ENCODE results near the gene DLAT. TPM values are rescaled to one million over a fixed set of nuclear protein-coding genes. Genes with fewer than 3 reads are reported as not detected.
"Not testable (repeated sequence)": the region's sequence is repeated elsewhere in the genome, so short reads cannot be mapped to it uniquely, and the experiment has no call there.

The DLAT gene
- total RNA-seq, 4 donors from 2014 or later: 18.1 to 32.1 (median 23.8) TPM

DNA sequence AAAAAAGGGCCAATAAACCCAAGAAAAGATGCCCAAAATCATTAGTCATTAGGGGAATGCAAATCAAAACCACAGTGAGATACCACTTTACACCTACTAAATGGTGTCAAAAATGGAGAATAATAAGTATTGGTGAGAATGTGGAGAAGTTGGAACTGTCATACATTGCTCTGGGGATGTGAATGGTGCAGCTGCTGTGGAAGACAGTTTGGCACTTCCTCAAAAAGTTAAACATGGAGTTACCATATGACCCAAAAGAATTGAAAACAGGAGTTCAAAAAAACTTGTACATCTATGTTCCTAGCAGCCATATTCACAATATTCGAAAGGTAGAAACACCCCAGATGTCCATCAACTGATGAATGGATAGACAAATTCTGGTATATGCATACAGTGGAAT, 24.5 kb upstream of the DLAT start:
- H3K4me3 ChIP-seq (ENCODE audit: low read depth, poor library complexity, severe bottlenecking): no peak overlapping the region
- TF ChIP-seq POLR2A (IDR thresholded peaks at IDR 0.05): no peak
- TF ChIP-seq, protein P1, sequence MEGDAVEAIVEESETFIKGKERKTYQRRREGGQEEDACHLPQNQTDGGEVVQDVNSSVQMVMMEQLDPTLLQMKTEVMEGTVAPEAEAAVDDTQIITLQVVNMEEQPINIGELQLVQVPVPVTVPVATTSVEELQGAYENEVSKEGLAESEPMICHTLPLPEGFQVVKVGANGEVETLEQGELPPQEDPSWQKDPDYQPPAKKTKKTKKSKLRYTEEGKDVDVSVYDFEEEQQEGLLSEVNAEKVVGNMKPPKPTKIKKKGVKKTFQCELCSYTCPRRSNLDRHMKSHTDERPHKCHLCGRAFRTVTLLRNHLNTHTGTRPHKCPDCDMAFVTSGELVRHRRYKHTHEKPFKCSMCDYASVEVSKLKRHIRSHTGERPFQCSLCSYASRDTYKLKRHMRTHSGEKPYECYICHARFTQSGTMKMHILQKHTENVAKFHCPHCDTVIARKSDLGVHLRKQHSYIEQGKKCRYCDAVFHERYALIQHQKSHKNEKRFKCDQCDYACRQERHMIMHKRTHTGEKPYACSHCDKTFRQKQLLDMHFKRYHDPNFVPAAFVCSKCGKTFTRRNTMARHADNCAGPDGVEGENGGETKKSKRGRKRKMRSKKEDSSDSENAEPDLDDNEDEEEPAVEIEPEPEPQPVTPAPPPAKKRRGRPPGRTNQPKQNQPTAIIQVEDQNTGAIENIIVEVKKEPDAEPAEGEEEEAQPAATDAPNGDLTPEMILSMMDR (IDR thresholded peaks at IDR 0.05): no peak
- 88 to 93% methylated on average over 1 of the region's 1 CpG for WGBS, 2 donors
- intact Hi-C loops (cut with DNase I; ENCODE audit: low total_unique reads): no loop called here
- no peak for DNase-seq (ENCODE audit: low spot score in 2 of 2)

DNA sequence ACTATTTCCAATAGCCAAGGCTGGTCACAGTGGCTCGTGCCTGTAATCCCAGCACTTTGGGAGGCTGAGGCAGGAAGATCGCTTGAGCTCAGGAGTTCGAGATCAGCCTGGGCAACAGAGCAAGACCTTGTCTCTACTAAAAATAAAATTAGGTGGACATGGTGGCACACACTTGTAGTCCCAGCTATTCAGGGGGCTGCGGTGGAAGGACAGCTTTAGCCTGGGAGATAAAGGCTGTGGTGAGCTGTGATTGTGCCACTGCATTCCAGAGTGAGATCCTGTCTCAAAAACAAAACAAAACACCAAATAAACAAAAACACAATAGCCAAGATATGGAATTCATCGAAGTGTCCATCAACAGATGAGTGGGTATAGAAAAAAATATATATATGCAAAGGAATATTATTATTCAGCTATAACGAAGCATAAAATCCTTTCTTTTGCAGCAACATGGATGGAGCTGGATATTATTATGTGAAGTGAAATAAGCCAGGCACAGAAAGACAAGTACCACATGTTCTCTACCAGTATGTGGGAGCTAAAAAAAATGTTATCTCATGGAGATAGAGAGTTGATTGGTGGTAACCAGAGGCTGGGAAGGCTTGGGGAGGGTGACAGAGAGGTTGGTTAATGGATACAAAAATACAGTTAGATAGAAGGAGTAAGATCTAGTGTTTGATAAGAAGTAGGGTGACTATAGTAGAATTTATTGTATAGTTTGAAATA, 22.6 kb upstream of the DLAT start:
- intact Hi-C loops (cut with DNase I; ENCODE audit: low total_unique reads): no loop called here
- no peak for DNase-seq (ENCODE audit: low spot score in 2 of 2)
- no peak overlapping the region for H3K4me3 ChIP-seq (ENCODE audit: low read depth, poor library complexity, severe bottlenecking)
- TF ChIP-seq, protein P1 (IDR thresholded peaks at IDR 0.05): no peak
- TF ChIP-seq POLR2A (IDR thresholded peaks at IDR 0.05): no peak
- 95 to 96% methylated on average over 6 of the region's 6 CpGs for WGBS, 2 donors

DNA sequence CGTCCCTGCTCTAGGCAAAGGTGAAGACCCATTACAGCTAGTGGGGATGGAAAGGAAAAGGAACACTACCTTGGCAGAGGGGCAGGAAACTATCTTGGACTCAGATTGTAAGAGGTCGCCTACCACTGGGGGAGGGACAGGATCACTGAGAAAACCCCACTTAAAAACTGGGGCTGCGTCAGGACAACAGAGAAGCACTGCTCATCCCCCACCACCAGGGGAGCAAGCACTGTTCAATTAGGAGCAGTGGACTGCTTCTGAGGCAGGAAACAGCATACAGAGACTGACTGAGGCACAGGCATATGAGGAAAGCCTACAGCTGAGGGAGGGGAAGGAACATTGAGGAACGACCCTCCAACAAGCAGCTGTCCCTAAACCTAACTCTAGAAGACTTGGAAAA, 20.8 kb upstream of the DLAT start:
- no peak overlapping the region for H3K4me3 ChIP-seq (ENCODE audit: low read depth, poor library complexity, severe bottlenecking)
- TF ChIP-seq, protein P1 (IDR thresholded peaks at IDR 0.05): no peak
- no peak for TF ChIP-seq POLR2A (IDR thresholded peaks at IDR 0.05)
- DNase-seq (ENCODE audit: low spot score in 2 of 2): no peak
- intact Hi-C loops (cut with DNase I; ENCODE audit: low total_unique reads): no loop called here
- WGBS, 2 donors: 81 to 94% methylated on average over 4 of the region's 4 CpGs

DNA sequence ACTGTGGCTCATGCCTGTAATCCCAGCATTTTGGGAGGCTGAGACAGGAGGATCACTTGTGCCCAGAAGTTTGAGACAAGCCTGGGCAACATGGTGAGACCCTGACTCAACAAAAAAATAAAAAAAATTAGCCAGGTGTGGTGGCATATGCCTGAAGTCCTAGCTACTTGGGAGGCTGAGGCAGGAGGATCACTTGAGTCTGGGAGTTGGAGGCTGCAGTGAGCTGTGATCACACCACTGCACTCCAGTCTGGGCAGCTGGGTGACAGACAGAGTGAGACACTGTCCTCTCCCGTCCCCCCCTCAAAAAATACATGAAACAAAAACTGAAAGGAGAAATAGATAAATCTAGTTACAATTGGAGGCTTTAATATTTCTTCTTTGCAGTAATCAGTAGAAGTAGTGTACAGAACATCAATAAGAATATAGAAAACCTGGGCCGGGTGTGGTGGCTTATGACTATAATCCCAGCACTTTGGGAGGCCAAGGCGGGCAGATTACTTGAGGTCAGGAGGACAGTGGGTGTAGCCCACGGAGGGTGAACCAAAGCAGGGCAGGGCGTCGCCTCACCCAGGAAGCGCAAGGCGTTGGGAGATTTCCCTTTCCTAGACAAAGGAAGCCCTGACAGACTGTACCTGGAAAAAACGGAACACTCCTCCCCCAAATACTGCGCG, 19.6 kb upstream of the DLAT start:
- 86 to 93% methylated on average over 8 to 11 of the region's 11 CpGs for WGBS, 2 donors
- TF ChIP-seq POLR2A (IDR thresholded peaks at IDR 0.05): no peak
- H3K4me3 ChIP-seq (ENCODE audit: low read depth, poor library complexity, severe bottlenecking): no peak overlapping the region
- no peak for DNase-seq (ENCODE audit: low spot score in 2 of 2)
- intact Hi-C loops (cut with DNase I; ENCODE audit: low total_unique reads): no loop called here

DNA sequence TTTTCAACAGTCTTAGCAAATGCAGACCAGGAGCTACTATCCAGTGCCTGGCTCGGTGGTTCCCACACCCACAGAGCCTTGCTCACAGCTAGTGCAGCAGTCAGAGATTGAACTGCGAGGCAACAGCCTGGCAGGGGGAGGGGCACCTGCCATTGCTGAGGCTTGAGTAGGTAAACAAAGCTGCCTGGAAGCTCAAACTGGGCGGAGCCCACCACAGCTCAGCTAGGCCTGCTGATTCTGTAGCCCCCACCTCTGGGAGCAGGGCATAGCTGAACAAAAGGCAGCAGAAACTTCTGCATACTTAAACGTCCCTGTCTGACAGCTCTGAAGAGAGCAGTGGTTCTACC, 19.1 kb upstream of the DLAT start:
- DNase-seq (ENCODE audit: low spot score in 2 of 2); intact Hi-C loops (cut with DNase I; ENCODE audit: low total_unique reads); H3K4me3 ChIP-seq (ENCODE audit: low read depth, poor library complexity, severe bottlenecking): not testable (repeated sequence)
- WGBS, 2 donors: 77 to 83% methylated on average over 4 of the region's 4 CpGs

DNA sequence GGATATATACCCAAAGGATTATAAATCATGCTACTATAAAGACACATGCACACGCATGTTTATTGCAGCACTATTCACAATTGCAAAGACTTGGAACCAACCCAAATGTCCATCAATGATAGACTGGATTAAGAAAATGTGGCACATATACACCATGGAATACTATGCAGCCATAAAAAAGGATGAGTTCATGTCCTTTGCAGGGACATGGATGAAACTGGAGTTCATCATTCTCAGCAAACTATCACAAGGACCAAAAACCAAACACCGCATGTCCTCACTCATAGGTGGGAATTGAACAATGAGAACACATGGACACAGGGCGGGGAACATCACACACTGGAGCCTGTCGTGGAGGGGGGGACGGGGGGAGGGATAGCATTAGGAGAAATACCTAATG, 13.8 kb upstream of the DLAT start:
- intact Hi-C loops (cut with DNase I; ENCODE audit: low total_unique reads); DNase-seq (ENCODE audit: low spot score in 2 of 2); H3K4me3 ChIP-seq (ENCODE audit: low read depth, poor library complexity, severe bottlenecking): not testable (repeated sequence)
- 81 to 90% methylated on average over 5 of the region's 5 CpGs for WGBS, 2 donors

DNA sequence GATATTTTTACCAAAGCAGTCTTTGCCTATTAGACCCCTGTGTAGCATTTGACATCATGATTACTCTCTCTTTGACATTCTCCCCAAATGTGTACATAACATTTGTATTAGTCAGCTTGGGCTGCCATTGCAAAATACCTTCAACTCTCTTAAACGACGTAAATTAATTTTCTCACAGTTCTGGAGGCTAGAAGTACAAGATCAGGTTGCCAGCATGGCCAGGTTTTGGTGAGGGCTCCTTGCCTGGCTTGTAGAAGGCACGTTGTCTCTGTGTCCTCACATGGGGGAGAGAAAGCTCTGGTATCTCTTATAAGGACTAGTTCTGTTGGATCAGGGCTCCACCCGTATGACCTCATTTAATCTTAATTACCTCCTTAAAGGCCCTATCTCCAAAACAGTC, 12.3 kb upstream of the DLAT start:
- WGBS, 2 donors: 79 to 80% methylated on average over 4 of the region's 4 CpGs
- no peak overlapping the region for H3K4me3 ChIP-seq (ENCODE audit: low read depth, poor library complexity, severe bottlenecking)
- TF ChIP-seq, protein P1 (IDR thresholded peaks at IDR 0.05): no peak
- no peak for TF ChIP-seq POLR2A (IDR thresholded peaks at IDR 0.05)
- no peak for DNase-seq (ENCODE audit: low spot score in 2 of 2)
- intact Hi-C loops (cut with DNase I; ENCODE audit: low total_unique reads): no loop called here

Data from lower leg skin (tissue), 4 donors.